ENCODE data around the gene TMEM125. TPM values are rescaled to one million over a fixed set of nuclear protein-coding genes. Genes with fewer than 3 reads are reported as not detected.
A peak's percentile ranks its signal among the peaks of the same experiment; 100 is the strongest.

Gene TMEM125
- total RNA-seq, 1 donor from 2014 or later, result 1.2 TPM

- TF ChIP-seq POLR2A (IDR thresholded peaks at IDR 0.05), result no peak
- TF ChIP-seq POLR2AphosphoS5 (IDR thresholded peaks at IDR 0.05; ENCODE audit: insufficient read depth in 1 of 2, low read depth in 1 of 2), result no peak
- TF ChIP-seq CTCF (IDR thresholded peaks at IDR 0.05), result no peak
- Histone ChIP-seq H3K27me3 (no peaks in the 10 kb centered on the region), H3K36me3 (no peaks in the 10 kb centered on the region), H3K27ac (no peak overlapping the region), H3K4me3 (no peak overlapping the region), H3K9me3 (no peaks in the 10 kb centered on the region), H3K4me1 (no peaks in the 10 kb centered on the region)
- intact Hi-C loops (cut with DNase I), result loop anchor here (5.0 kb wide), 1 partner anchor 170 kb away; no protein-coding TSS in a partner anchor
- DNase-seq (ENCODE audit: extremely low spot score in 2 of 2), result no peak
Measured at GRCh38 chr1:43237121-43237520, 32.7 kb upstream of the TMEM125 start.

GRCh38 chr1:43238085-43238484 lies 31.7 kb upstream of the TMEM125 start:
- DNase-seq (ENCODE audit: extremely low spot score in 2 of 2), result no peak
- Histone ChIP-seq H3K9me3 (no peaks in the 10 kb centered on the region), H3K27me3 (no peaks in the 10 kb centered on the region), H3K4me1 (no peaks in the 10 kb centered on the region), H3K4me3 (no peak overlapping the region), H3K36me3 (no peaks in the 10 kb centered on the region), H3K27ac (no peak overlapping the region)
- TF ChIP-seq POLR2AphosphoS5 (IDR thresholded peaks at IDR 0.05; ENCODE audit: insufficient read depth in 1 of 2, low read depth in 1 of 2) (no peak), POLR2A (IDR thresholded peaks at IDR 0.05) (no peak), CTCF (IDR thresholded peaks at IDR 0.05) (peak; percentile 16 to 39 (median 32))
- intact Hi-C loops (cut with DNase I), result loop anchor here (5.0 kb wide), 1 partner anchor 169 kb away; no protein-coding TSS in a partner anchor

GRCh38 chr1:43238991-43239469 lies 30.8 kb upstream of the TMEM125 start:
- Histone ChIP-seq H3K9me3 (no peaks in the 10 kb centered on the region), H3K27me3 (no peaks in the 10 kb centered on the region), H3K4me1 (no peaks in the 10 kb centered on the region), H3K27ac (no peak overlapping the region), H3K4me3 (no peak overlapping the region), H3K36me3 (no peaks in the 10 kb centered on the region)
- intact Hi-C loops (cut with DNase I), result loop anchor here (5.0 kb wide), 1 partner anchor 168 kb away; no protein-coding TSS in a partner anchor
- DNase-seq (ENCODE audit: extremely low spot score in 2 of 2), result peak in 1 of 2 donors; percentile 56
- TF ChIP-seq POLR2A (IDR thresholded peaks at IDR 0.05), result no peak

- Histone ChIP-seq H3K27ac (no peak overlapping the region), H3K36me3 (no peaks in the 10 kb centered on the region), H3K9me3 (no peaks in the 10 kb centered on the region), H3K4me1 (no peaks in the 10 kb centered on the region), H3K27me3 (no peaks in the 10 kb centered on the region), H3K4me3 (no peak overlapping the region)
- DNase-seq (ENCODE audit: extremely low spot score in 2 of 2), result no peak
- TF ChIP-seq POLR2AphosphoS5 (IDR thresholded peaks at IDR 0.05; ENCODE audit: insufficient read depth in 1 of 2, low read depth in 1 of 2) (no peak), CTCF (IDR thresholded peaks at IDR 0.05) (no peak), POLR2A (IDR thresholded peaks at IDR 0.05) (no peak)
- intact Hi-C loops (cut with DNase I), result loop anchor here (5.0 kb wide), 1 partner anchor 168 kb away; no protein-coding TSS in a partner anchor
Measured at GRCh38 chr1:43239484-43239883, 30.3 kb upstream of the TMEM125 start.

GRCh38 chr1:43241413-43241836 lies 28.4 kb upstream of the TMEM125 start:
- H3K4me1 ChIP-seq, result no peaks in the 10 kb centered on the region
- H3K36me3 ChIP-seq, result no peaks in the 10 kb centered on the region
- peak in 1 of 2 donors; percentile 77 for DNase-seq (ENCODE audit: extremely low spot score in 2 of 2)
- H3K27me3 ChIP-seq, result no peaks in the 10 kb centered on the region
- TF ChIP-seq CTCF (IDR thresholded peaks at IDR 0.05) (no peak), POLR2AphosphoS5 (IDR thresholded peaks at IDR 0.05; ENCODE audit: insufficient read depth in 1 of 2, low read depth in 1 of 2) (no peak), POLR2A (IDR thresholded peaks at IDR 0.05) (no peak)
- H3K27ac ChIP-seq, result no peak overlapping the region
- intact Hi-C loops (cut with DNase I), result no loop called here
- no peak overlapping the region for H3K4me3 ChIP-seq
- H3K9me3 ChIP-seq, result no peaks in the 10 kb centered on the region
